HepG2 (cell line): ENCODE data around the gene GINS2. TPM values are rescaled to one million over a fixed set of nuclear protein-coding genes. Genes with fewer than 3 reads are reported as not detected.

ENCODE experiments used
- ATF1 ChIP-seq: IDR thresholded peaks from 2 replicates; pipeline ENCODE4 v1.6.1; 2016; ENCODE audit warnings: mild to moderate bottlenecking, control low read depth
- CBX1 ChIP-seq: IDR thresholded peaks from one replicate; pipeline ENCODE4 v1.6.1; 2016; ENCODE audit warnings: antibody characterized with exemption, low read depth
- DPF2 ChIP-seq: sonication (generic); formaldehyde crosslinking; IDR thresholded peaks from 2 replicates; pipeline ENCODE4 v1.4.0; 2020; ENCODE audit warnings: mild to moderate bottlenecking, low read depth, missing genetic modification reagents, borderline replicate concordance
- HIVEP1 ChIP-seq: sonication (generic); formaldehyde crosslinking; IDR thresholded peaks from 2 replicates; pipeline ENCODE4 v1.4.0; 2020; ENCODE audit warnings: mild to moderate bottlenecking, missing genetic modification reagents
- HNF4A ChIP-seq: sonication (generic); formaldehyde crosslinking; IDR thresholded peaks from 2 replicates; pipeline ENCODE4 v1.4.0; 2020; ENCODE audit warnings: missing genetic modification reagents
- NCOA5 ChIP-seq: sonication (generic); formaldehyde crosslinking; IDR thresholded peaks from 2 replicates; pipeline ENCODE4 v1.4.0; 2020; ENCODE audit warnings: missing genetic modification reagents
- TGIF2 ChIP-seq: IDR thresholded peaks from 2 replicates; pipeline ENCODE4 v1.6.1; 2016; ENCODE audit warnings: control low read depth, missing compliant biosample characterization
- ZNF24 ChIP-seq: fragments of 450-650 bp; IDR thresholded peaks from 2 replicates; pipeline ENCODE4 v1.6.1; 2017; ENCODE audit warnings: antibody characterized with exemption, mild to moderate bottlenecking
- ZNF33B ChIP-seq: sonication (generic); formaldehyde crosslinking; IDR thresholded peaks from 2 replicates; pipeline ENCODE4 v1.5.1; 2020; ENCODE audit warnings: mild to moderate bottlenecking, missing genetic modification reagents
- ZNF672 ChIP-seq: sonication (generic); formaldehyde crosslinking; IDR thresholded peaks from 2 replicates; pipeline ENCODE4 v1.8.1; 2022; ENCODE audit warnings: missing genetic modification reagents
- ZZZ3 ChIP-seq: sonication (generic); formaldehyde crosslinking; IDR thresholded peaks from 2 replicates; pipeline ENCODE4 v1.4.0; 2020; ENCODE audit warnings: missing genetic modification reagents, mild to moderate bottlenecking, borderline replicate concordance
- polyA plus RNA-seq, 8 experiments: library from polyadenylated mRNA; depleted of rRNA in 3 of 8; stranded (reverse) in 7 of 8; unstranded in 1 of 8; fragments of >200 nt; fragmentation: Illumina TruSeq in 4 of 8; extraction: Trizol in 4 of 8; gene quantifications; 2 replicates each; pipeline versions ENCODE4 v1.2.1 to v1.2.3, GENCODE V29; 2011 to 2016; ENCODE audit warnings: low read depth in 4 of 8, missing spikeins in 1 of 8, mixed read lengths in 1 of 8; ENCODE audit not compliant: insufficient read depth in 1 of 8
- total RNA-seq, 5 experiments: library from RNA; depleted of rRNA; stranded (reverse); fragments of >200 nt; fragmentation: Illumina TruSeq; extraction: Trizol; gene quantifications; 2 replicates each; pipeline ENCODE4 v1.2.3, GENCODE V29; 2016; ENCODE audit warnings: low read depth in 1 of 5
- TF ChIP-seq, protein P1 (sequence below): sonication (generic); formaldehyde crosslinking; IDR thresholded peaks from 2 replicates; pipeline ENCODE4 v1.4.0; 2020; ENCODE audit warnings: missing genetic modification reagents, low read depth, mild to moderate bottlenecking, borderline replicate concordance
- TF ChIP-seq, protein P2 (sequence below): sonication (generic); formaldehyde crosslinking; IDR thresholded peaks from 2 replicates; pipeline ENCODE4 v1.4.0; 2020; ENCODE audit warnings: missing genetic modification reagents, borderline replicate concordance

Gene GINS2
- total and polyA plus RNA-seq, 2 of the 13 experiments (the other 11 are each of a cell fraction or from before 2014, with no cell fraction given), result 10.6 to 48.3 TPM

DNA sequence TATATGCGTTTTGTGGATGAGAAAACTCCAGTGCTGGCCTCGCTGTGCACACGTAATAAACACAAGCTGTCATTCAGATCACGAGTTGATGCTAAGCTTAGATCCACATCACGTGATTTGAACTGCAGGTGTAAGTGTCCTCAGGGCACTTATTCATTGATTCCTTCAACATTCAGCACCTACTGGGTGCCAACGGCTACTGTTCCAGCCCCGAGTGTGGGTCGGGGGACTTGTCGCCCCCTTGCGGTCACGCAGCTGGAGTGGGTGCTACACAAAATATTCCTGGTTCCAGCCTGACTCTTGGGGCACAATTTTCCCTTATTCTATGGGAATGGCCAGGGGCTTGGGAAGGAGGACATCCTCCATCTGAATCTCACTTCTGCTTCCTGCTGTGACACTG, 29.9 kb upstream of the GINS2 start (continued):
- TF ChIP-seq, protein P1, sequence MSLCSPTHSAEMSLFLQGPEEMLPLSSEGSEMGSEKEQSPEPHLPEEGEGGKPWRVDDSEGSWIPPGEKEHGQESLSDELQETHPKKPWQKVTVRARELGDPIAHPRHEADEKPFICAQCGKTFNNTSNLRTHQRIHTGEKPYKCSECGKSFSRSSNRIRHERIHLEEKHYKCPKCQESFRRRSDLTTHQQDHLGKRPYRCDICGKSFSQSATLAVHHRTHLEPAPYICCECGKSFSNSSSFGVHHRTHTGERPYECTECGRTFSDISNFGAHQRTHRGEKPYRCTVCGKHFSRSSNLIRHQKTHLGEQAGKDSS (CRISPR knock-in tag), result no peak
- TF ChIP-seq ZNF33B (CRISPR knock-in tag) (no peak), ZNF672 (CRISPR knock-in tag) (no peak), ZNF24 (no peak), HNF4A (no peak), NCOA5 (CRISPR knock-in tag) (no peak), ZZZ3 (no peak), TGIF2 (no peak), ATF1 (CRISPR knock-in tag) (no peak), HIVEP1 (CRISPR knock-in tag) (no peak), CBX1 (no peak), DPF2 (no peak)
- TF ChIP-seq, protein P2, sequence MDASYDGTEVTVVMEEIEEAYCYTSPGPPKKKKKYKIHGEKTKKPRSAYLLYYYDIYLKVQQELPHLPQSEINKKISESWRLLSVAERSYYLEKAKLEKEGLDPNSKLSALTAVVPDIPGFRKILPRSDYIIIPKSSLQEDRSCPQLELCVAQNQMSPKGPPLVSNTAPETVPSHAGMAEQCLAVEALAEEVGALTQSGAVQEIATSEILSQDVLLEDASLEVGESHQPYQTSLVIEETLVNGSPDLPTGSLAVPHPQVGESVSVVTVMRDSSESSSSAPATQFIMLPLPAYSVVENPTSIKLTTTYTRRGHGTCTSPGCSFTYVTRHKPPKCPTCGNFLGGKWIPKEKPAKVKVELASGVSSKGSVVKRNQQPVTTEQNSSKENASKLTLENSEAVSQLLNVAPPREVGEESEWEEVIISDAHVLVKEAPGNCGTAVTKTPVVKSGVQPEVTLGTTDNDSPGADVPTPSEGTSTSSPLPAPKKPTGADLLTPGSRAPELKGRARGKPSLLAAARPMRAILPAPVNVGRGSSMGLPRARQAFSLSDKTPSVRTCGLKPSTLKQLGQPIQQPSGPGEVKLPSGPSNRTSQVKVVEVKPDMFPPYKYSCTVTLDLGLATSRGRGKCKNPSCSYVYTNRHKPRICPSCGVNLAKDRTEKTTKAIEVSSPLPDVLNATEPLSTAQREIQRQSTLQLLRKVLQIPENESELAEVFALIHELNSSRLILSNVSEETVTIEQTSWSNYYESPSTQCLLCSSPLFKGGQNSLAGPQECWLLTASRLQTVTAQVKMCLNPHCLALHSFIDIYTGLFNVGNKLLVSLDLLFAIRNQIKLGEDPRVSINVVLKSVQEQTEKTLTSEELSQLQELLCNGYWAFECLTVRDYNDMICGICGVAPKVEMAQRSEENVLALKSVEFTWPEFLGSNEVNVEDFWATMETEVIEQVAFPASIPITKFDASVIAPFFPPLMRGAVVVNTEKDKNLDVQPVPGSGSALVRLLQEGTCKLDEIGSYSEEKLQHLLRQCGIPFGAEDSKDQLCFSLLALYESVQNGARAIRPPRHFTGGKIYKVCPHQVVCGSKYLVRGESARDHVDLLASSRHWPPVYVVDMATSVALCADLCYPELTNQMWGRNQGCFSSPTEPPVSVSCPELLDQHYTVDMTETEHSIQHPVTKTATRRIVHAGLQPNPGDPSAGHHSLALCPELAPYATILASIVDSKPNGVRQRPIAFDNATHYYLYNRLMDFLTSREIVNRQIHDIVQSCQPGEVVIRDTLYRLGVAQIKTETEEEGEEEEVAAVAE (CRISPR knock-in tag), result no peak
